AG09309 (cell line): Measurements from ENCODE around the gene GRHL1.

ENCODE experiments used
- DNase-seq: peaks from one replicate; pipeline ENCODE4 v3.0.0-alpha.2; 2010; ENCODE audit warnings: low read depth
- H3K4me3 ChIP-seq: 2 replicates; pipeline ENCODE4 v1.5.1; 2011; ENCODE audit warnings: mild to moderate bottlenecking, low read depth, low read length, moderate library complexity; ENCODE audit not compliant: control insufficient read depth
- TF ChIP-seq, protein P1 (sequence below): IDR thresholded peaks from 2 replicates; pipeline ENCODE4 v1.5.1; 2011; ENCODE audit warnings: mild to moderate bottlenecking, low read depth, low read length, inconsistent platforms; ENCODE audit not compliant: insufficient read depth, control insufficient read depth; ENCODE audit errors: missing control alignments

GRHL1 gene

DNA sequence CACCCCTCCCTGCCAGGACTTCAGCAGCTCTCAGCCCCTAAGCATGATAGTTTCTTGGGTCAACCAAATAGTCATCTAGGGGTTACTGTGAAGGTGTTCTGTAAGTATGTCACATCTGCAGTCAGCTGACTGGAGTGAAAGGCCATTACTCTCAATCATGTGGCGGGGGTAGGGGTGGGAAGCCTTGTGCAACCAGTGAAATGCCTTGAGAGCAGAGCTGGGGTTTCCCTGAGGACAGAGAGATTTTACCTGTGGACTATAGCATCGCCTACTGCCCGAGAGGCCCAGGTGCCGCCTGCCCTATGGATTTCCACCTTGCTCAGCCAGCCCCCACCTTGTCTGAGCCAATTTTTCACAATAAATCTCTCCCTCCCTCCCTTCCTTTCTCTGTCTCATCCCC is 71.0 kb downstream of the GRHL1 start:
- no peak overlapping the region for H3K4me3 ChIP-seq
- TF ChIP-seq, protein P1, sequence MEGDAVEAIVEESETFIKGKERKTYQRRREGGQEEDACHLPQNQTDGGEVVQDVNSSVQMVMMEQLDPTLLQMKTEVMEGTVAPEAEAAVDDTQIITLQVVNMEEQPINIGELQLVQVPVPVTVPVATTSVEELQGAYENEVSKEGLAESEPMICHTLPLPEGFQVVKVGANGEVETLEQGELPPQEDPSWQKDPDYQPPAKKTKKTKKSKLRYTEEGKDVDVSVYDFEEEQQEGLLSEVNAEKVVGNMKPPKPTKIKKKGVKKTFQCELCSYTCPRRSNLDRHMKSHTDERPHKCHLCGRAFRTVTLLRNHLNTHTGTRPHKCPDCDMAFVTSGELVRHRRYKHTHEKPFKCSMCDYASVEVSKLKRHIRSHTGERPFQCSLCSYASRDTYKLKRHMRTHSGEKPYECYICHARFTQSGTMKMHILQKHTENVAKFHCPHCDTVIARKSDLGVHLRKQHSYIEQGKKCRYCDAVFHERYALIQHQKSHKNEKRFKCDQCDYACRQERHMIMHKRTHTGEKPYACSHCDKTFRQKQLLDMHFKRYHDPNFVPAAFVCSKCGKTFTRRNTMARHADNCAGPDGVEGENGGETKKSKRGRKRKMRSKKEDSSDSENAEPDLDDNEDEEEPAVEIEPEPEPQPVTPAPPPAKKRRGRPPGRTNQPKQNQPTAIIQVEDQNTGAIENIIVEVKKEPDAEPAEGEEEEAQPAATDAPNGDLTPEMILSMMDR, result no peak
- no peak for DNase-seq

DNA sequence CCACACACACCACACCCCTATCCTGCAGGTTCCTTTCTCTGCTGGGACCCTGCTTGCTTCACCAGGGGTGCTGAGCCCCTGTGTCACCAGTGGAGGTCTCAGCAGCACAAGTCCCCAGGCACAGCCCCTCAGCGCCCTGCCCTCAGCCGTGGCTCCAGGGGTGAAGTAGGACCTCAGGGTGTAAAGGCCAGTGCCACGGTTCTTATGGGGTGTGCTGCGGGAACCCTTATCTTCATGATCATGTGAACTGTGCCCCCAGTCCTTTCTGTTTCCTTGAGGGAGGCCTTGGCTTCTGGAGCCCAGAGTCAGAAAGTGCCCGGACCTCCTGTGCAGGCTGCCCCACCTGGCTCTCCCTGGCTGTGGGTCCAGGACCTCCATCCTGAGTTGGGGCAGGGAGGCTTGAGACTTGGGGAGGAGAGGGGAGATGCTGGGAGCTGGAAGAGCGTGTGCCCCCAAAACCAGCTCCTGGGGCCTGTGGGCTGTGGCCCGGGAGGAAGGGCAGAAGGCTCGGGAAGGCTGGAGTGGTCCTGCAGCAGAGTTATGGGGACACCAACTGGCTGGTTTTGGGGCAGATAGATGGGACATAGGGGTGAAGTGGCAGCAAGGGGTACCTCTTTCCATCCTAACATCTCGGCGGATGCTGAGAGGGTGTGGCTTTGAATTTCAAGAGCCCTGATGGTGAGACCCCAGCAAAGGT is 71.6 kb downstream of the GRHL1 start:
- TF ChIP-seq, protein P1, result peak; percentile 17
- no peak overlapping the region for H3K4me3 ChIP-seq
- no peak for DNase-seq

DNA sequence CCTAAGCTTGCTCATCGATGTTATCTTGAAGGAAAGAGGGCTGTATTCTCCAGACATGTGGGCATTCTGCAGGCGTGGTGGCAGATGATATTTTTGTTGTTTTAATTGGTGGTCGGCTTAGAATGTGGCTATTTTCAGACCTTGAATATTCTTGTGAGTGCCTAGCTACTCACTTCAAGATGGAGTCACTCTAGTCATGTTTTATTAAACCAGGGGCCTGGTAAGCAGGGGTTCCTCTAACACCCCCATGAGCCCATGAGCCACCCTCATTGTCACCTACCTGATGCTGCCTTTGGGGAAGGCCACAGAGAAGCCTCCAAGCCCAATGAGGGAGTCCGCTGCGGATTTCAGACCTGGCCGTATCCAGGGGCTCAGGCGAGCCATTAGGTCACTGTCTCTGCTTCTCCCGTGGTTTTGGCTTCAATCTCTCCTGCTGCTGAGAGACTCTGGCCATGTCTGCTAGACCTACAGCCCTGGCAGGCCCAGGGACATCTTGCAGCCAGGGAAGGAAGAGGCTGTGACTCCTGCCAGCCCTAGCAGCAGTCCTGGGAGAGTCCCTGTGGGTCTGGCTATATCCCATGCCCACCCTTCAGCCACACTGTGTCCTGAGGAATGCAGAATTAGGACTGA is 75.6 kb downstream of the GRHL1 start:
- H3K4me3 ChIP-seq, result no peak overlapping the region
- TF ChIP-seq, protein P1, result no peak
- no peak for DNase-seq

DNA sequence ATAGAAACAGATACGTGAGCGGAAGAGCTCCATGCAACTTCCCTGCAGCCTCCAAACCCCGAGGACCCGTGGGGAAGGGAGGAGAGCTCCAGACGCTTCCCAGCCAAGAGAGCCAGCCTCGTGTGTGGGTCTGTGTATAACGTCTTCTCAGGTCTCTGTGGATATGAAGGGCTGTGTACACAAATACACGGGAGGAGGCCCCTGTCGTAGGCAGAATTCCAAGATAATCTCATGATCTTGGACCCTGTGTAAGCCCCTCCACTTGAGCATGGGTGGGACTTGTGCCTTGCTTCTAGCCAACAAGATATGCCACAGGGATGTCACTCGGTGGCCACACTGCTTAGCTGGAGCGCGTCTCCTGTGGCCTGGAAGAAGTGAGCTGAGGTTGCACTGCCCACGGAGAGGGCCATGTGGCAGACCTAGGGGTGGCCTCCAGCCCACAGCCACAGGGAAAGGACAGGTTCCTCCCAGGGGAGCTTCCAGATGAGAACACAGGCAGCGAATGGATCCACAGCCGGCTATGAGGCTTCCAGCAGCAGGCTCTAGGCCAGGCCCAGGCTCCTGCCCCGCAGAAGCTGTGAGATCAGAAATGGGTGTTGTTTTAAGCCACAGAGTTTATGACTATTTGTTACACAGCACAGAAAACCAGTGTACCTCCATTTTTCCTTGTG is 76.3 kb downstream of the GRHL1 start:
- no peak for DNase-seq
- TF ChIP-seq, protein P1, result no peak
- no peak overlapping the region for H3K4me3 ChIP-seq

DNA sequence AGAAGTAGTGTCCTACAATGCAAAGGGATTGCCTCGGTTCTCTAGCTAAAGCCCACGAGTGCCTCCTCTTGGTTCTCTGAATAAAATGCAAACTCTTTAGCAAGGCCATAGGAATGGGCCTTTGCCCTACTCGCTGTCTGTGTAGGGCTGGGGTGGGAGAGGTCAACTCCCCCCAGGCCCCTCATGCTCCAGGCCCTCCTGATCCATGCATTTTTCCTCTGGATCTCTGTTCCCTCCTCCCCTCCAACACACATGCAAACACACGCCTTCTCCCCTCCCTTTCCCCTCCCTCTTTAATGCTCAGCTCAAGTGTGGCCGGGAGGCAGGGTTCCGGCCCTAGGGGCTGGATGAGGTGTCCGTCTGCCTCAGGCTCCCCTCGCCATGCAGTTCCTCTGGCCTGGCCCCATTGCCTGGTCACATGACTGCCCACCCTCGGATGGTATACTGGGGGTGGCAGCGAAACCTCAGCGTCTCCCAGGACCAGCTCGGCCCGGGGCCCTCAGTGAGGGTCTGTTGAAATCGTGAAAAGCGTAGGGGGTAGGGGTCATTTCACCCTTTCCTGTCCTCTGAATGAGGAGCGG is 77.0 kb downstream of the GRHL1 start:
- DNase-seq, result no peak
- TF ChIP-seq, protein P1, result peak; percentile 12
- no peak overlapping the region for H3K4me3 ChIP-seq

DNA sequence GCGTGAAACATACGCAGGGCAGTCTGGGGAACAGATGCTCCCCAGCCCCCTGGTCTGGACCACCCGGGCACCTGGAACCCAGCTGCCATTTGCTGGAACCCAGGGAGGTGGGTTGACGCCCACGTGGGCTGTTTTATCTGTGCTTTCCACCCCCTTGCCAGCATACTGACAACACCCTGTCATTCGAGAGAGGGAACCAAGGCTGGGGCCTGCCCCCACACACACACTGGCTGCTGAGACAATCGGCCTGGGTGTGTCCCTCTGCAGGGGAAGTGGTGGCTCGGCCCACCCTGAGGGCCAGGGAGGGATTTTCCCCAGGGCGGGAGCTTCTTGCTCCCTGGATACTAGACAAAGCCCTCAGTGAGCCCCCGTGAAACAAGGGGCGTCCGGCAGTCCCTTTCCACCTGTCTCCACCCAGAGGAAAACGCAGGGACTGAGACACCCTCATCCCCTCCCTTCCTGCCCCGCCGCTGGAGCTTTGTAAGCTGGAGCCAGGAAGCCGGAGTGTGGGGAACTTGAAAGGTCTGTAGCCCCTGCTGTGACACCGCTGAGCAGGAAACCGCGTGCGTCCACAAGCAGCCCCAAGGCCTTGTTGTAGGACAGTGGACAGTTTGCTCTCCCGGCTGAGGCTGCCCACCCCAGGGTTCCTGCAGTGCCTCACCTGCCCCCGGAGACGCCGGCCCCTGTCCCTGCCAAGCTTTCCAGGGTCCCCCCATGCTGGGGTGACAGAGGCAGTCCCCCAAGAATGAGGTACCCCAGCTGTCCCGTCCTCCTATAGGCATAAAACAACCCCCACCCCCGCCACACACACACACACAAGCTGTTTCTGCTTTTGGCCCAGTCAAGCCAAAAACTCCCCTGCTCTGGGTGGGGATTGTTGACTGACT is 77.7 kb downstream of the GRHL1 start:
- no peak for DNase-seq
- no peak overlapping the region for H3K4me3 ChIP-seq
- TF ChIP-seq, protein P1, result no peak
